HEK293 (cell line): ENCODE data around the gene TUFM.

ENCODE experiments used
- CTCF ChIA-PET: fragments of 350-600 bp; formaldehyde crosslinking; extraction: SDS; loops from one replicate; lab custom pipeline; 2021; ENCODE audit warnings: antibody characterized with exemption; lab: Yijun Ruan, JAX
- POLR2A ChIA-PET: fragments of 300-600 bp; formaldehyde crosslinking; extraction: SDS; loops from one replicate; lab custom pipeline; 2020; ENCODE audit warnings: antibody characterized with exemption, inconsistent platforms; lab: Yijun Ruan, JAX
- H3K27ac ChIP-seq: fragments of 200-500 bp; sonication (Bioruptor generic); 2 replicates; pipeline ENCODE4 v1.5.1; 2014; ENCODE audit warnings: low read depth, low read length, control low read depth, inconsistent platforms; ENCODE audit errors: extremely low read depth
- H3K36me3 ChIP-seq, 2 experiments: fragments of 200-500 bp in 1 of 2; sonication (Bioruptor generic) in 1 of 2; 1 replicate in 1 of 2; 2 replicates in 1 of 2; pipeline ENCODE4 v1.5.1; 2014 to 2017; ENCODE audit warnings: inconsistent platforms in 2 of 2, low read length in 2 of 2; ENCODE audit not compliant: control insufficient read depth in 2 of 2, insufficient read depth in 1 of 2
- H3K4me1 ChIP-seq: fragments of 200-500 bp; sonication (Bioruptor generic); 2 replicates; pipeline ENCODE4 v1.5.1; 2014; ENCODE audit warnings: mild to moderate bottlenecking, low read length, inconsistent platforms; ENCODE audit not compliant: control insufficient read depth, insufficient read depth
- H3K4me3 ChIP-seq: 2 replicates; pipeline ENCODE4 v1.5.1; 2011; ENCODE audit warnings: low read depth, mild to moderate bottlenecking, control low read depth, low read length, moderate library complexity
- H3K9me3 ChIP-seq: fragments of 200-500 bp; sonication (Bioruptor generic); 2 replicates; pipeline ENCODE4 v1.5.1; 2014; ENCODE audit warnings: low read depth, low read length, inconsistent platforms; ENCODE audit not compliant: control insufficient read depth, insufficient read depth
- ZBTB26 ChIP-seq: fragments of 450-650 bp; formaldehyde crosslinking; optimal IDR thresholded peaks from 2 replicates; pipeline ENCODE3; 2016; ENCODE audit warnings: missing biosample characterization, mild to moderate bottlenecking, missing genetic modification characterization
- ZNF202 ChIP-seq: fragments of 450-650 bp; formaldehyde crosslinking; IDR thresholded peaks from 2 replicates; pipeline ENCODE4 v1.5.1; 2016; ENCODE audit warnings: missing biosample characterization, missing genetic modification characterization, borderline replicate concordance
- ZNF280C ChIP-seq: fragments of 450-650 bp; formaldehyde crosslinking; IDR thresholded peaks from 2 replicates; pipeline ENCODE4 v1.5.1; 2016; ENCODE audit warnings: missing biosample characterization, missing genetic modification characterization
- ZNF404 ChIP-seq: fragments of 450-650 bp; formaldehyde crosslinking; IDR thresholded peaks from 2 replicates; pipeline ENCODE4 v1.5.1; 2017; ENCODE audit warnings: missing biosample characterization, missing genetic modification characterization
- TF ChIP-seq, protein P1 (sequence below): fragments of 450-650 bp; formaldehyde crosslinking; IDR thresholded peaks from 2 replicates; pipeline ENCODE4 v1.5.1; 2017; ENCODE audit warnings: missing biosample characterization, missing genetic modification characterization
- TF ChIP-seq, protein P2 (sequence below): fragments of 450-650 bp; formaldehyde crosslinking; IDR thresholded peaks from 2 replicates; pipeline ENCODE4 v1.5.1; 2016; ENCODE audit warnings: missing biosample characterization, missing genetic modification characterization
- TF ChIP-seq, protein P3 (sequence below): fragments of 450-650 bp; formaldehyde crosslinking; IDR thresholded peaks from 2 replicates; pipeline ENCODE4 v1.5.1; 2016; ENCODE audit warnings: missing biosample characterization, missing genetic modification characterization, low read depth

Gene TUFM

GRCh38 chr16:28844226-28844885 lies 1.8 kb downstream of the TUFM start:
- H3K4me3 ChIP-seq: no peak overlapping the region
- POLR2A ChIA-PET: interaction anchor here (0.5 to 4.7 kb wide), 4 partner anchors 8 to 755 kb away, joined by 4 to 72 read pairs (median 12); partner anchors contain the start of genes ATXN2L and SH2B1
- CTCF ChIA-PET: interaction anchor here (0.6 to 1.6 kb wide), 4 partner anchors 11 to 101 kb away, joined by 3 to 12 read pairs (median 6); no protein-coding TSS in a partner anchor

More at GRCh38 chr16:28844226-28844885, 1.8 kb downstream of the TUFM start:
- H3K4me1 ChIP-seq: no peaks in the 10 kb centered on the region
- H3K27ac ChIP-seq: no peak overlapping the region
- TF ChIP-seq, protein P1, sequence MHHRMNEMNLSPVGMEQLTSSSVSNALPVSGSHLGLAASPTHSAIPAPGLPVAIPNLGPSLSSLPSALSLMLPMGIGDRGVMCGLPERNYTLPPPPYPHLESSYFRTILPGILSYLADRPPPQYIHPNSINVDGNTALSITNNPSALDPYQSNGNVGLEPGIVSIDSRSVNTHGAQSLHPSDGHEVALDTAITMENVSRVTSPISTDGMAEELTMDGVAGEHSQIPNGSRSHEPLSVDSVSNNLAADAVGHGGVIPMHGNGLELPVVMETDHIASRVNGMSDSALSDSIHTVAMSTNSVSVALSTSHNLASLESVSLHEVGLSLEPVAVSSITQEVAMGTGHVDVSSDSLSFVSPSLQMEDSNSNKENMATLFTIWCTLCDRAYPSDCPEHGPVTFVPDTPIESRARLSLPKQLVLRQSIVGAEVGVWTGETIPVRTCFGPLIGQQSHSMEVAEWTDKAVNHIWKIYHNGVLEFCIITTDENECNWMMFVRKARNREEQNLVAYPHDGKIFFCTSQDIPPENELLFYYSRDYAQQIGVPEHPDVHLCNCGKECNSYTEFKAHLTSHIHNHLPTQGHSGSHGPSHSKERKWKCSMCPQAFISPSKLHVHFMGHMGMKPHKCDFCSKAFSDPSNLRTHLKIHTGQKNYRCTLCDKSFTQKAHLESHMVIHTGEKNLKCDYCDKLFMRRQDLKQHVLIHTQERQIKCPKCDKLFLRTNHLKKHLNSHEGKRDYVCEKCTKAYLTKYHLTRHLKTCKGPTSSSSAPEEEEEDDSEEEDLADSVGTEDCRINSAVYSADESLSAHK (tag by site-specific recombination): no peak
- TF ChIP-seq ZNF202 (tag by site-specific recombination) (no peak), ZNF280C (tag by site-specific recombination) (no peak), ZNF404 (tag by site-specific recombination) (no peak), ZBTB26 (tag by site-specific recombination) (no peak)
- TF ChIP-seq, protein P2, sequence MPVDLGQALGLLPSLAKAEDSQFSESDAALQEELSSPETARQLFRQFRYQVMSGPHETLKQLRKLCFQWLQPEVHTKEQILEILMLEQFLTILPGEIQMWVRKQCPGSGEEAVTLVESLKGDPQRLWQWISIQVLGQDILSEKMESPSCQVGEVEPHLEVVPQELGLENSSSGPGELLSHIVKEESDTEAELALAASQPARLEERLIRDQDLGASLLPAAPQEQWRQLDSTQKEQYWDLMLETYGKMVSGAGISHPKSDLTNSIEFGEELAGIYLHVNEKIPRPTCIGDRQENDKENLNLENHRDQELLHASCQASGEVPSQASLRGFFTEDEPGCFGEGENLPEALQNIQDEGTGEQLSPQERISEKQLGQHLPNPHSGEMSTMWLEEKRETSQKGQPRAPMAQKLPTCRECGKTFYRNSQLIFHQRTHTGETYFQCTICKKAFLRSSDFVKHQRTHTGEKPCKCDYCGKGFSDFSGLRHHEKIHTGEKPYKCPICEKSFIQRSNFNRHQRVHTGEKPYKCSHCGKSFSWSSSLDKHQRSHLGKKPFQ (tag by site-specific recombination): no peak
- TF ChIP-seq, protein P3, sequence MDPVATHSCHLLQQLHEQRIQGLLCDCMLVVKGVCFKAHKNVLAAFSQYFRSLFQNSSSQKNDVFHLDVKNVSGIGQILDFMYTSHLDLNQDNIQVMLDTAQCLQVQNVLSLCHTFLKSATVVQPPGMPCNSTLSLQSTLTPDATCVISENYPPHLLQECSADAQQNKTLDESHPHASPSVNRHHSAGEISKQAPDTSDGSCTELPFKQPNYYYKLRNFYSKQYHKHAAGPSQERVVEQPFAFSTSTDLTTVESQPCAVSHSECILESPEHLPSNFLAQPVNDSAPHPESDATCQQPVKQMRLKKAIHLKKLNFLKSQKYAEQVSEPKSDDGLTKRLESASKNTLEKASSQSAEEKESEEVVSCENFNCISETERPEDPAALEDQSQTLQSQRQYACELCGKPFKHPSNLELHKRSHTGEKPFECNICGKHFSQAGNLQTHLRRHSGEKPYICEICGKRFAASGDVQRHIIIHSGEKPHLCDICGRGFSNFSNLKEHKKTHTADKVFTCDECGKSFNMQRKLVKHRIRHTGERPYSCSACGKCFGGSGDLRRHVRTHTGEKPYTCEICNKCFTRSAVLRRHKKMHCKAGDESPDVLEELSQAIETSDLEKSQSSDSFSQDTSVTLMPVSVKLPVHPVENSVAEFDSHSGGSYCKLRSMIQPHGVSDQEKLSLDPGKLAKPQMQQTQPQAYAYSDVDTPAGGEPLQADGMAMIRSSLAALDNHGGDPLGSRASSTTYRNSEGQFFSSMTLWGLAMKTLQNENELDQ (tag by site-specific recombination): no peak
- peaks cover 3 to 39% of the 10 kb centered on the region in 2 experiments; a peak in 2 of 3 replicates for H3K36me3 ChIP-seq
- H3K9me3 ChIP-seq: no peaks in the 10 kb centered on the region
